ENCODE measurements around the gene KIDINS220. TPM values are rescaled to one million over a fixed set of nuclear protein-coding genes. Genes with fewer than 3 reads are reported as not detected.

The KIDINS220 gene
- total and polyA plus RNA-seq, 2 of the 13 experiments (the other 11 are each of a cell fraction or from before 2014, with no cell fraction given) = 25.2 to 32.3 TPM

GRCh38 chr2:8840475-8841091 lies 3.2 kb upstream of the KIDINS220 start (continued):
- no peak for TF ChIP-seq ZNF350 (CRISPR knock-in tag; IDR thresholded peaks at IDR 0.05; ENCODE audit: borderline replicate concordance, low read depth)
- no peak for TF ChIP-seq ZFP90 (CRISPR knock-in tag; IDR thresholded peaks at IDR 0.05; ENCODE audit: borderline replicate concordance)
- no peak for TF ChIP-seq HNRNPH1 (optimal IDR thresholded peaks at IDR 0.05; ENCODE audit: low read depth, low read length)
- TF ChIP-seq ARID4A (CRISPR knock-in tag; IDR thresholded peaks at IDR 0.05; ENCODE audit: borderline replicate concordance) = peak; percentile 37; the same call in 1 of the 2 replicates
- no peak; the same call in 1 of the 2 replicates for TF ChIP-seq DMAP1 (CRISPR knock-in tag; IDR thresholded peaks at IDR 0.05)
- TF ChIP-seq MZF1 (CRISPR knock-in tag; IDR thresholded peaks at IDR 0.05; ENCODE audit: borderline replicate concordance) = no peak
- TF ChIP-seq ZKSCAN8 (CRISPR knock-in tag; IDR thresholded peaks at IDR 0.05; ENCODE audit: borderline replicate concordance) = peak; percentile 68; the same call in 1 of the 2 replicates
- no peak for TF ChIP-seq MYNN (CRISPR knock-in tag; IDR thresholded peaks at IDR 0.05; ENCODE audit: low read depth)
- TF ChIP-seq ZNF607 (CRISPR knock-in tag; IDR thresholded peaks at IDR 0.05; ENCODE audit: borderline replicate concordance) = no peak
- TF ChIP-seq KMT2B (CRISPR knock-in tag; IDR thresholded peaks at IDR 0.05) = no peak
- TF ChIP-seq NR2F1 (CRISPR knock-in tag; IDR thresholded peaks at IDR 0.05) = peak in 1 of 2 experiments; percentile 41; a peak in 1 of 4 replicates
- TF ChIP-seq ZNF367 (CRISPR knock-in tag; IDR thresholded peaks at IDR 0.05; ENCODE audit: borderline replicate concordance) = no peak
- TF ChIP-seq DZIP1 (CRISPR knock-in tag; IDR thresholded peaks at IDR 0.05) = no peak
- TF ChIP-seq ZBTB38 (CRISPR knock-in tag; IDR thresholded peaks at IDR 0.05) = peak; percentile 61; the same call in 1 of the 2 replicates
- TF ChIP-seq, protein P1, sequence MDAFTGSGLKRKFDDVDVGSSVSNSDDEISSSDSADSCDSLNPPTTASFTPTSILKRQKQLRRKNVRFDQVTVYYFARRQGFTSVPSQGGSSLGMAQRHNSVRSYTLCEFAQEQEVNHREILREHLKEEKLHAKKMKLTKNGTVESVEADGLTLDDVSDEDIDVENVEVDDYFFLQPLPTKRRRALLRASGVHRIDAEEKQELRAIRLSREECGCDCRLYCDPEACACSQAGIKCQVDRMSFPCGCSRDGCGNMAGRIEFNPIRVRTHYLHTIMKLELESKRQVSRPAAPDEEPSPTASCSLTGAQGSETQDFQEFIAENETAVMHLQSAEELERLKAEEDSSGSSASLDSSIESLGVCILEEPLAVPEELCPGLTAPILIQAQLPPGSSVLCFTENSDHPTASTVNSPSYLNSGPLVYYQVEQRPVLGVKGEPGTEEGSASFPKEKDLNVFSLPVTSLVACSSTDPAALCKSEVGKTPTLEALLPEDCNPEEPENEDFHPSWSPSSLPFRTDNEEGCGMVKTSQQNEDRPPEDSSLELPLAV (CRISPR knock-in tag; conservative IDR thresholded peaks at IDR 0.05; ENCODE audit: low read depth) = no peak
- TF ChIP-seq, protein P2, sequence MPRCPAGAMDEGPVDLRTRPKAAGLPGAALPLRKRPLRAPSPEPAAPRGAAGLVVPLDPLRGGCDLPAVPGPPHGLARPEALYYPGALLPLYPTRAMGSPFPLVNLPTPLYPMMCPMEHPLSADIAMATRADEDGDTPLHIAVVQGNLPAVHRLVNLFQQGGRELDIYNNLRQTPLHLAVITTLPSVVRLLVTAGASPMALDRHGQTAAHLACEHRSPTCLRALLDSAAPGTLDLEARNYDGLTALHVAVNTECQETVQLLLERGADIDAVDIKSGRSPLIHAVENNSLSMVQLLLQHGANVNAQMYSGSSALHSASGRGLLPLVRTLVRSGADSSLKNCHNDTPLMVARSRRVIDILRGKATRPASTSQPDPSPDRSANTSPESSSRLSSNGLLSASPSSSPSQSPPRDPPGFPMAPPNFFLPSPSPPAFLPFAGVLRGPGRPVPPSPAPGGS (CRISPR knock-in tag; IDR thresholded peaks at IDR 0.05) = peak; percentile 84
- TF ChIP-seq ZSCAN12 (CRISPR knock-in tag; IDR thresholded peaks at IDR 0.05) = no peak
- 0 out of 2 replicates have a peak, but pooled peaks have one; percentile 49 for TF ChIP-seq ESRRA (CRISPR knock-in tag; IDR thresholded peaks at IDR 0.05; ENCODE audit: low read depth)
- TF ChIP-seq MBNL3 (CRISPR knock-in tag; conservative IDR thresholded peaks at IDR 0.05) = no peak
- TF ChIP-seq NFATC3 (CRISPR knock-in tag; IDR thresholded peaks at IDR 0.05) = 0 out of 2 replicates have a peak, but pooled peaks have one; percentile 44

Measured in HepG2 (cell line).